DMS53 treated with DMSO at 0.1 percent for 48 hours (cell line): ENCODE results near the gene CLEC18B.
A peak's percentile ranks its signal among the peaks of the same experiment; 100 is the strongest.
"Not testable (repeated sequence)": the region's sequence is repeated elsewhere in the genome, so short reads cannot be mapped to it uniquely, and the experiment has no call there.

Experiments used
- DNase-seq: peaks from one replicate; lab custom pipeline; 2025; ENCODE audit not compliant: unreplicated experiment; lab: John Stamatoyannopoulos, UW

The CLEC18B gene

DNA sequence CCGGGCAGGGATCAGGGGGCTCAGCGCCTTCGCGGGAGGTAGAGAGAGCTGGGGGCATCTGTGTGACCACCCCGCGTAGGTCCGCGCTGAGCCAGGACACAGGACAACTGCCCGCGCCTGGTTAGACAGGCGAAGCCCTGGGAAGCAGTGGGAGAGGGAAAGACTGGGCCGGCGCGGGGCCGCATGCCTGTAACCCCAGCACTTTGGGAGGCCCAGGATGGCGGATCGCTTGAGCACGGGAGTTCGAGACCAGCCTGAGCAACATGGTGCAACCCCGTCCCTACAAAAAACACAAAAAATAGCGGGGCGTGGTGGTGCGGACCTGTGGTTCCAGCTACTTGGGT lies 13.9 kb downstream of the CLEC18B start:
- DNase-seq, result not testable (repeated sequence)

DNA sequence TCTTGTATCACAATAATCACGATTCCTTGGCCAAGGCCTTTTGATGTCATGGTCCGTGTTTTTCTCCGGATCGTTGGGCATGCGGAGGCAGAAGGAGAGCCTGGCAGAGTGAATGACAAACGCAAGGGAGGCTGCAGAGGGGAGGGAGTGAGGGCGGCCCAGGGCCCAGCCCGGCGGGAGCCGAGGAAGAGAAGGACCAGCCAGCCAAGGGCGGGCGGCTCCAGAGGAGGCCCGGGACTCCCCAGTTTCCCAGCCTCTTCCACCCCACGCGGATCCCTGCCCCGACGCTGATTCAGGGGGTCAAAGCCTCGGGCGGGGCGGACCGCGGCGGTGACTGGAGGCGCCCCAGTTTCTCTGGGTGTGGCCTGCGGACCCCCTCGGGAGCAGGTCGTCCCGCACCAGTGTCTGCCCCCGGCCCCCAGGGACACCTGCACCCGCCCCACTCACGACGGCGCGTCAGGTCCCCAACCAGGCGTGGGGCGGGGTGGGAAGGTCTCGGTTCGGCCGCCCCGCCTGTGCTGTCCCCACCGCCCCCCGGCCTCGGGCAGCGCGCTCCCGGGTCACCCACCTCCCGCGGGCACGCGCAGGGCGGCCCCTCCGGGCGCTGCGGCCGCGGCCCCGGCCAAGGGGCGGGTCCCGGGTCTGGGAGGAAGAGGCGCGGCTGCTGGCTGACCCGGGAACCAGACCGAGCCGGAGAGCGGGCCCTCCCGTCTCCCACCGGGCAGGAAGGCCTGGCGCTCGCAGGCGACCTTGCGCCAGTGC lies 14.5 kb downstream of the CLEC18B start:
- DNase-seq, result not testable (repeated sequence)

DNA sequence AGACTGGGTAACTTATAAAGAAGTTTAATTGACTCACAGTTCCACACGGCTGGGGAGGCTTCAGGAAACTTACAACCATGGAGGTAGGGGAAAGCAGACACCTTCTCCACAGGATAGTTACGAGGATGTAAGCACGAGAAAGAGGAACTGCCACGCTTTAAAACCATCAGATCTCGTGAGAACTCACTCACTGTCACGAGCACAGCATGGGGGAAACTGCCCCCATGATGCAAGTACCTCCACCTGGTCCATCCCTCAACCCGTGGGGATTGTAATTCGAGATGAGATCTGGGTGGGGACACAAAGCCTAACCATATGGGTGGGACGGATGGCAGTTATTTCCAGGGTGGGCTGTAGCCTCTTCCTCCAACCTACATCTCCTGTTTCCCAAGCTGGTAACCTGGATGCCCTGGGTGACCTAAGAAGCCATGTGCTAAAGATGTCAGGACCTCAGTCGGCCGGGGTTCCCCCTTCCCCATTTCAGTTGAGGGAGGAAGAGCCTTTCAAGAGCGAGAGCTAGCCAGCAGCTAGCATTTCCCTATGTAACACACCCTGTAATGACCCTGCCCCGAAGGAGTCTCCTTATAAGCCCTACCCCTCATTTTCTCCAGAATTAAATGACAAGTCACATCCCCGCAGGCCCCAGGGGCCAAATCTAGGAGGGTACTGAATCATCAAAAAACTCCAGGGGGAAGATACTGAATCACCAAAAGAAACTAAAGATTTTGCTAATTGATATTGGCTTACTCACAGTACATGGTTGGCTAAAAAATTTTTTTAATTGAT lies 16.9 kb downstream of the CLEC18B start:
- DNase-seq, result not testable (repeated sequence)

DNA sequence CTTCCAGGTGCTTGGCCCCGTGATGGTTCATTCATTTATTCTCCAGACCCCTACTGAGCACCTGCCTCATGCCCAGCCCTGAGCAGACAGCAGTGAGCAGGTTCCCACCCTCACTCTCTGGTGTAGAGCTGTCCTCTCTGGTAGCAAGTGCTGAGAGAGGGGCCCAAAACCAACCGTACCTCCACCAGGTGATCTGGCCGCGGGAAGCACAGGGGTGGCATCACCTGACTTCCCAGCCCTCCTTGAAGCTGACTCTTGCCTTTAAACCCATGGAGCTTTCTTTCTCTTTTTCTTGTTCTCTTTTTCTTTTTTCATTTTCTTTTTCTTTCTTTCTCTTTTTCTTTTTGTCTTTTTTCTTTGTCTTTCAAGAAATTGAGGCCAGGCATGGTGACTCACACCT lies 21.0 kb downstream of the CLEC18B start:
- not testable (repeated sequence) for DNase-seq

DNA sequence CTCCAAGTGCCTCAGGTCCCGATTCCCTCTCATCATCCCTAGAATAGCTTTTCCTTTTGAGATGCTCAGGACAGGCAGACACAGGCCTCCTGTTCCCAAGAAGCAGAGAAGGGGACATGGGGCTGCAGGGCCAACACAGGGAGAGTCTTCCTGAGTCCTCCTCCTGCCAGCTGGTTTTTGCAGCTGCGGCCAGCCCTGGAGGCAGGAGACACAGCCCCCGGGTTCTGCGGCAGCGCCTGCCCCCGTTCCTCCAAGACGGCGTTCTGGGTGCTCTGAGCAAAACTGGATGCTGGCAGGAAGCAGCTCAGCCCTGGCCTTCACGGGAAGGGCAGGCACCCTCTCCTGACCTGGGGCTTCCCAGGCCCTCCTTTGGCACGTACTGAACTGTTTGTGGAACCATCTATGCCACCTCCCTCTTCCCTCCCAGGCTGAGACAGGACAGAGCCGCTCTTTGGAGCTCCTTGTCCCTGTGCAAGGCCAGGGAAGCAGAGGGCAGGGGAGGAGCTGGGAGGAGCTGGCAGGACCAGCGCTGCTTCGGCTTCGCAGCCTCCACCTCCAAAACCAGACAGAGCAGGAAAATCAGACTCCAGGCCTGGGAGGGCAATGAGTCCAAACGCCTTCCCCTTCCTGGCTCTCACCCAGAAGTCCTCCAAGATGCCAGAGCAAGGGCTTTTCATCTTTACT lies 22.9 kb downstream of the CLEC18B start:
- not testable (repeated sequence) for DNase-seq

DNA sequence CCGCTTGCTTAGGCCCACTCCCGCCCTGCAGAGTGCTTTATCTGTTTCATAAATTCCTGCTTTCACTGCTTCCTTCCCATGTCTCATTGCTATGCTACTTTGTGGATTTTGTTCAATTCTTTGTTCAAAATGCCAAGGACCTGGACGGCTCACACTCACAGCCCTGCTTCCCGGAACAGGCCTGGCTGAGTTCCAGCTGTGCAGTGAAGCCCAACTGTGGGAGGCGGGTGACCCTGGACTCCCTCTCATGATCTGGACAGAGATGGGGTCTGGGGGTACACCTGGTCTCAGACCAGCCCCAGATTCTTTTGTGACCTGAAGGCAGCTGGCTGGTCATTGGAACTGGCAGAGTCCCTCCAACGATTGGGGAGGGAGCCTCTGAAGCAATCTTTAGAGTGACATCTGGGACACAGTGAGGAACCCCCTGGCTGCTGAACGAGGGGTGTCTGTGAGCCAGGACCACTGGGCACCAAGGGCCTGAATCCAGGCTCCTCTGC lies 24.7 kb downstream of the CLEC18B start:
- not testable (repeated sequence) for DNase-seq

DNA sequence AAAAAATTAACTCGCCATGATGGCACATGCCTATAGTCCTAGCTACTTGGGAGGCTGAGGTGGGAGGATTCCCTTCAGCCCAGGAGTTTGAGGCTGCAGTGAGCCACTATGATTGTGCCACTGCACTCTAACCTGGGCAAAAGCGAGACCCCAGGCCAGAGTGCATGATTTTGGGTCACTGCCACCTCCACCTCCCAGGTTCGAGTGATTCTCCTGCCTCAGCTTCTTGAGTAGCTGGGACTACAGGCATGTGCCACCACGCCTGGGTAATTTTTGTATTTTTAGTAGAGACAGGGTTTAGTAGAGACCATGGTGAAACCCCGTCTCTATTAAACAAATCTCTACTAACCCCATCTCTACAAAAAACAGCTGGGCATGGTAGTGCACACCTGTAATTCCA lies 26.7 kb downstream of the CLEC18B start:
- not testable (repeated sequence) for DNase-seq

DNA sequence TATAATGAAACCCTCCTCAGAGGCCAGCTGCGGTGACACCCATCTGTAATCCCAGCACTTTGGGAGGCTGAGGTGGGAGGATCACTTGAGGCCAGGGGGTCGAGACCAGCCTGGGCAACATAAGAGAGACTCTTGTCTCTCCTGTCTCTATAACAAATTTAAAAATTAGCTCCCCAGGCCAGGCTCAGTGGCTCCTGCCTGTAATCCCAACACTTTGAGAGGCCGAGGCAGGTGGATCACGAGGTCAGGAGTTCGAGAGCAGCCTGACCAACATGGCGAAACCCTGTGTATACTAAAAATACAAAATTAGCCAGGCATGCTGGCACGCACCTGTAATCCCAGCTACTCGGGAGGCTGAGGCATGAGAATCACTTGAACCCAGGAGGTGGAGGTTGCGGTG lies 27.1 kb downstream of the CLEC18B start:
- not testable (repeated sequence) for DNase-seq

DNA sequence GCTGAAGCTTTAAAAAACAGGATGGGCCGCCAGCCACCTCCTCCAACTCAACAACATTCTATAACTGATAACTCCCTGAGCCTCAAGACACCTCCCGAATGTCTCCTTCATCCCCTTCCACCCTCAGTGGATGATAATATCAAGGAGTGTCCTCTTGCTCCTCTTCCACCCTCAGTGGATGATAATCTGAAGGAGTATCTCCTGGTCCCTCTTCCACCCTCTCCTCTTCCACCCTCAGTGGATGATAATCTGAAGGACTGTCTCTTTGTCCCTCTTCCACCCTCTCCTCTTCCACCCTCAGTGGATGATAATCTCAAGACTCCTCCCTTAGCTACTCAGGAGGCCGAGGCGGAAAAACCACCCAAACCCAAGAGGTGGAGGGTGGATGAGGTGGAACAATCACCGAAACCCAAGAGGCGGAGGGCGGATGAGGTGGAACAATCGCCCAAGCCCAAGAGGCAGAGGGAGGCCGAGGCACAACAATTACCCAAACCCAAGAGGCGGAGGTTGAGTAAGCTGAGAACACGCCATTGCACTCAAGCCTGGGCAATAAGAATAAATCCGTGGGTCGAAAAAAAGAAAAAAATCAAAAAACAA lies 29.7 kb downstream of the CLEC18B start:
- DNase-seq, result not testable (repeated sequence)

DNA sequence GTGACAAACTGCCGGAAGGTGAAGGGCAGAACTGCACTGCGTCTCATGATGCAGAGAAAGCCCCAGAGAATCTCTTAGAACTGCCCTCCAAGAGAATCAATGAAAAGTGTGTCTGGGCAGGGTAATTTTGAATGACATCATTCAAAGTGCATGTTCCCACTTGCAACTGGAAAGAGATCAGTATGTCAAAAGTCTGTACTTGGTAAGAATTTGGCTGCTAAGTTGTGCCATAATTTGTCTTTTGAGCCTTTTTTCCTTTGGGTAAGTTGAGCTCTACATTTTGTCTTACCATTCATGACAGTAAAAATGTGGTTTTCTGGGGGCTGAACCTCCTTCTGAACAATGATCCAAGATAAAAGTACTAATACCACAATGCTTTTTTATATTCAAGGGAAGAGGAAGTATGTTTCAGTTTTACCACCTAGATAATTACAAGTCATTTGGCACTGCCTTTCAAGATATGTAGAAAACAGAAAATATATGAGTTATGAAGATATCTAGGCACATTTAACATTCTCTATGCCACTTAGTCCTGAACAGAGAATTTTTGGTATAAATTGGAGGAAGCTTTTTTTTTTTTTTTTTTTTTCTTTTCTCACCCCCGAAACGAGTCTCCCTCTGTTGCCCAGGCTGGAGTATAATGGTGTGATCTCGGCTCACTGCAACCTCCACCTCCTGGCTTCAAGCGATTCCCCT lies 38.8 kb downstream of the CLEC18B start:
- DNase-seq, result not testable (repeated sequence)

DNA sequence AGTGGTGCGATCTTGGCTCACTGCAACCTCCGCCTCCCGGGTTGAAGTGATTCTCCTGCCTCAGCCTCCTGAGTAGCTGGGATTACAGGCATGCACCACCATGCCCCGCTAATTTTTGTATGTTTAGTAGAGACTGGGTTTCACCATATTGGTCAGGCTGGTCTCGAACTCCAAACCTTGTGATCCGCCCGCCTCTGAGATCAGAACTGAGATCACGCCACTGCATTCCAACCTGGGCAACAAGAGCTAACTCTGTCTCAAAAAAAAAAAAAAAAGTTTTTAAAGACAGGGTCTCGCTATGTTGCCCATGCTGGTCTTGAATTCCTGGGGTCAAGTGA lies 47.5 kb downstream of the CLEC18B start:
- DNase-seq, result not testable (repeated sequence)

DNA sequence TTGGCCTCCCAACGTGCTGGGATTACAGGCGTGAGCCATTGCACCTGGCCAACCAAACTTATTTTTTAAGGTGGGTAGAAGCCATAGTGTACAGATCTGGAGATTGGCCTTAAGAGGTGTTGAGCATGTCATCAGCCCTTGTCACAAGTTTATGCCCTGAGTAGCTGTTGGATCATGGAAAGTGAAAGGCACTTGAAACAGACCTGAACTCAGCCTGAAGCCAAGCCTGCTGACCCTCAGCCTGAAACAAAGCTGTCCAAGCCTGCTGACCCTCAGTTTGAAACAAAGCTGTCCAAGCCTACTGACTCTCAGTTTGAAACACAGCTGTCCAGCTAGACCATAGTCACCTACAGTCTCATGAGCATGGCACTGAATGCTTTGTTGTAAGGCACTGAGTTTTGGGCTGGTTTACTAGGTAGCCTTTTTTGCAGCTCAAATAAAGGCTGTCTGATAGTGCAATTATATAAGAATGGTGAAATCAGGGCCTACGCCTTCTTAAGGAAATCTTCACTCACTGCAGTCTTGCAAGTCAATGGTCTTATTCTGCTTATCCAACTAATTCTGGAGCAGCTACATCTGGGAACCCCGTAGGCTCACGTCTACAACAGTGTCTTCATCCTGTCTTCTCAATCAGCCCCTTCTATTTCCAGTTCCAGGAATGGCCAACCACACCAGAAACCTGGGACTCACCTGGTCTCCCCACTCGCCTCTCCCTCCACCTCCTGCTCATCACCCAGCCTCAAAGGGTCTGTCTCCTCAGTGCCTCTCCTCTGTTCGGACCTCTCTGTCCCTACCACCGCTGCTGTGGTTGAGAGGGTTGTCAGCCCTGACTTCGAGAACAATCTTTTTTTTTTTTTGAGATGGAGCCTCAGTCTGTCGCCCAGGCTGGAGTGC lies 48.1 kb downstream of the CLEC18B start:
- no peak for DNase-seq

DNA sequence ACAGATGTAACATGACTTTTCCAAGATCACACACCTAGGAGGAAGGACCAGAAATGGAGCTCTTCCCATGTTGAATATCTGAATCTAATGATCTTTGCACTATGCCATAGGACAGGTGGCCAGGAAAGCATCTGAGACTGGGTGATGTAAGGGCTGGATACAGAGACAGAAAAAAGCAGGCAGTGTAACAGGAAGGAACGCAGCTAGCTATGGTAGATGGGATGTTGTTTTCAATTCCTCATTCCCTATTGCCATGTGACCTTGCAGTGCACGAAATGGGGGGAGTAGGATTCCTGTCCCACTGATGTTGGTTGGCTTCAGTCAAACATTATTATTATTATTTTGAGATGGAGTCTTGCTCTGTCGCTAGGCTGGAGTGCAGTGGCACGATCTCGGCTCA lies 48.9 kb downstream of the CLEC18B start:
- DNase-seq, result no peak

DNA sequence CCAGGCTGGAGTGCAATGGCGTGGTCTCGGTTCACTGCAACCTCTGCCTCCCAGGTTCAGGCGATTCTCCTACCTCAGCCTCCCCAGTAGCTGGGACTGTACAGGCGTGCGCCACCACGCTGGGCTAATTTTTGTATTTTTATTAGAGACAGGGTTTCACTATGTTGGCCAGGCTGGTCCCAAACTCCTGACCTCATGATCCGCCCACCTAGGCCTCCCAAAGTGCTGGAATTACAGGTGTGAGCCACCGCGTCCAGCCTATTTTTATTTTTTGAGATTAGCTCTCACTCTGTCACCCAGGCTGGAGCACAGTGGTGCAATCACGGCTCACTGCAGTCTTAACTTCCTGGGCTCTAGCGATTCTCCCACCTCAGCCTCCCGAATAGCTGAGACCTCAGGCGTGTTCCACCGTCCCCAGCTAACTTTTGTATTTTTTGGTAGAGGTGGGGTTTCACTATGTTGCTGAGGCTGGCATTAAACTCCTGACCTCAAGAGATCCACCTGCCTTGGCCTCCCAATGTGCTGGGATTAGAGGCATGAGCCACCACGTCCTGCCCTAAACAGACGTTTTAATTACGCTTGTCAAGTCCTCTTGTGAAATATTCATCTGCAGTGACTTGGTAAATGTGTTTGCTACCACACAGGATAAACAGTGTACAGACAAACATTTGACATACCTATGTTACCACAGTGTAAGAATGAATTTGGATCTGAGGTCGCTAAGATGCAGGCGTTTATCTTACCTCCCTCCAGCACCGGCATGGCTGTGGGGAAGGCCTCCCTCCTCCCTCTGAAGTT lies 50.7 kb downstream of the CLEC18B start:
- DNase-seq, result not testable (repeated sequence)

DNA sequence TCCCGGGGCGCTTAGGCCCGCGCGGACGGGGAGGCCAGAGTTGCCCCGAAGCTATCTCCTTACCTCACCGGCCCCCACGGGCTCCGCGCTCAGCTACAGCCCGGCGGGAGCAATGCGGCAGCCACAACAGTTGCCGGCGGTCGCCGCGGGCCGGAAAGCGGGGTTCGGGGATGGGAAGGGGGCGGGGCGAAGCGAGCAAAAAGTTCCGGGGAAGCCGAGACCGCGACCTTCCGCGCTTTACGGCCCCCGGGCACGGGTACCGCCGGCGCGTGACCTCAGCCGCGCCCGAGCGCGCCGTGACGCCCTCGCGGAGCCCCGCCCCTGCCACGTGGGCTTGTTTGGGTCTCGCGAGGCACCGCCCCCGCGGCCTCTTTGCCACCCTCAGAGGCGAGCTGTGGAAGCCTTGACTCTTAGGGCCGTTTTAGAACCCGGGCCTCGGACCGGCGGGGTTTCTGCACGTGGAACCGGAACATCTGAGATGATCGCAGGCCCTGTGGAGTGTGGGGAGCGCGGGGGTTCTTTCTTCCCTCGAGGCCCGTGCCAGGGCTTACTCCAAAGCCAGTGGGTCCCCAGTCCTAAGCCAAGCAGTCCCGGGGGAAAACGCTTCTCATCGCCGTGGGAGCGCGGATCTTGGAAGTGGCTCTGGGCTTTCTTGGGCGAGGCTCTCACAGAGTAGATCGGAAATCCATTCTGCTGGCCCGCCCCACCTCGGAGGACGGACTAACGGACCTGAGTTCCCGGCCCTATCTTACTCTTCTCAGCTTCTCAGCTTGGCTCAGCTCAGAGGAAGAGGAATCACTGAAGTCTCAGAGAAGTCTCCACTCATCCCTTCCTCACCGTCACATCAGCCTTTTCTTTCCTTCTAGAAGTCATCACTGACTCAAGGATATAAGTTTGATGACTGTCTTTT lies 53.0 kb downstream of the CLEC18B start:
- DNase-seq, result peak; percentile 38

DNA sequence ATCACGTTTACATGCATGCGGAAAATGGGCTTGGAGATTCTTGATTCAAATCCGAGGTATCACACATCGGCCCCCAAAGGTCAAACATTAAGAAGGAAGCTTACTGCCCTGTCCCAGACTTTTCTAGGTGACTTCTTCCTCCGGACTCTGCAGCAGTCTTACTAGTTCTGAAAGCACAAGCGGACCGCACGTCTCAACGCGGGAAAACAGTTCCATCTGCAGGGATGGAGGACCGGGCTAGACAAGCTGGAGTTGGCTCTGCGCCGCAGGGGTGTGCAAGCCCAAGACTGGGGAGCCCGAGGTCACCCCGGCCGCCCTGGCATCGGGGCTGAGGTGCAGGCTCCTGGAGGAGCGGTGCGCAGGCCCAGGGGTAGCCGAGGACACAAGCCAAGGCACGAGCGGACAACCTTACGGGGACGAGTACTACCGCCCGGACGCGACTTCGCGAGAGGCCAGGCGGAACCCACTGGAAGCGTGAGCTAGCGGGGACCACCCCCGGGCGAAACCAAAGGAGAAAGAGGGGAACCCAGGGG lies 53.7 kb downstream of the CLEC18B start:
- DNase-seq, result not testable (repeated sequence)
